ENCODE data around the gene PCDHGA9. TPM values are rescaled to one million over a fixed set of nuclear protein-coding genes. Genes with fewer than 3 reads are reported as not detected.

The PCDHGA9 gene
- total and polyA plus RNA-seq, 2 of the 8 experiments (the other 6 are each of a cell fraction or from before 2014, with no cell fraction given) = 0.79 to 1.1 TPM

- TF ChIP-seq TAF1 (IDR thresholded peaks at IDR 0.05; ENCODE audit: low read depth, low read length) (0 out of 2 replicates have a peak, but pooled peaks have one; percentile 24), TCF12 (IDR thresholded peaks at IDR 0.05; ENCODE audit: low read depth, low read length) (no peak), PHF8 (conservative IDR thresholded peaks at IDR 0.05; ENCODE audit: low read depth, low read length) (peak; percentile 35; the same call in 1 of the 2 replicates), SIN3A (conservative IDR thresholded peaks at IDR 0.05 in 1 of 2, IDR thresholded peaks at IDR 0.05 in 1 of 2; ENCODE audit: low read depth in 1 of 2, low read length in 2 of 2) (peak in 1 of 2 experiments; percentile 36; a peak in 2 of 4 replicates), BRCA1 (IDR thresholded peaks at IDR 0.05; ENCODE audit: low read depth, low read length) (no peak), POLR2A (IDR thresholded peaks at IDR 0.05; ENCODE audit: control extremely low read depth in 1 of 2, low read depth in 2 of 2, low read length in 2 of 2) (0 out of 3 replicates have a peak, but pooled peaks of 1 of the 2 experiments have one; percentile 24), YY1 (IDR thresholded peaks at IDR 0.05; ENCODE audit: low read depth, low read length) (0 out of 2 replicates have a peak, but pooled peaks have one; percentile 57), ASH2L (IDR thresholded peaks at IDR 0.05; ENCODE audit: low read length) (peak; percentile 44)
Measured at GRCh38 chr5:141412854-141413539, 10.4 kb downstream of the PCDHGA9 start, which contains the start of gene PCDHGA10 (continued).

Data from H1 (cell line).